WI38 (cell line): ENCODE results near the gene NHEJ1.

ENCODE experiments used
- H3K4me3 ChIP-seq: 2 replicates; pipeline ENCODE4 v1.5.1; 2011; ENCODE audit warnings: low read depth, mild to moderate bottlenecking, control low read depth, low read length
- TF ChIP-seq, protein P1 (sequence below): IDR thresholded peaks from 2 replicates; pipeline ENCODE4 v1.5.1; 2012; ENCODE audit warnings: low read depth, mild to moderate bottlenecking, control low read depth, low read length

Gene NHEJ1

DNA sequence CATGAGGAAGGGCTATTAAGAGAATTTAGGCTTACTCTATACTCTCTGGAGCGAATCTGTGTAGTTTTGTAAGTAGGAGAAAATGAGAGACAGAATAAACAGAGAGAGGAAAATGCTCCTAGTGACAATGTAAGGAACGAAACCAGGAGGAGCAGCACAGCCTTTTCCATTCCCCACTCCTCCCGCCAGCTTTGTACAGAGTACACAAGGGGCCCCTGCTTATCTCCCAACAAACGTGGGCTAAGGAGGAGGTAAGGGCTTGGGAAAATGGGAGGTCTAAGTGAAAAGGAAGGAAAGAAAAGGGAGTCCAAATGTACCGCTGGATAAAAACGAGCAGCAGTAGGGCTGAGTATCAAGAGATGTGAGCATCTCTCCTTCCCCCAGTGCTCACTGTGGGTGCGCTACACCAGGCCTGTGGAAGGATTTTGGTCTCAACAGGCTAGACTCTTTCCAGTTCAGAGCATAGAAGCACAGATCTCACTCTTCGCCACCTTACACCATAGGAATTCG lies 87.8 kb downstream of the NHEJ1 start:
- H3K4me3 ChIP-seq, result no peak overlapping the region
- TF ChIP-seq, protein P1, sequence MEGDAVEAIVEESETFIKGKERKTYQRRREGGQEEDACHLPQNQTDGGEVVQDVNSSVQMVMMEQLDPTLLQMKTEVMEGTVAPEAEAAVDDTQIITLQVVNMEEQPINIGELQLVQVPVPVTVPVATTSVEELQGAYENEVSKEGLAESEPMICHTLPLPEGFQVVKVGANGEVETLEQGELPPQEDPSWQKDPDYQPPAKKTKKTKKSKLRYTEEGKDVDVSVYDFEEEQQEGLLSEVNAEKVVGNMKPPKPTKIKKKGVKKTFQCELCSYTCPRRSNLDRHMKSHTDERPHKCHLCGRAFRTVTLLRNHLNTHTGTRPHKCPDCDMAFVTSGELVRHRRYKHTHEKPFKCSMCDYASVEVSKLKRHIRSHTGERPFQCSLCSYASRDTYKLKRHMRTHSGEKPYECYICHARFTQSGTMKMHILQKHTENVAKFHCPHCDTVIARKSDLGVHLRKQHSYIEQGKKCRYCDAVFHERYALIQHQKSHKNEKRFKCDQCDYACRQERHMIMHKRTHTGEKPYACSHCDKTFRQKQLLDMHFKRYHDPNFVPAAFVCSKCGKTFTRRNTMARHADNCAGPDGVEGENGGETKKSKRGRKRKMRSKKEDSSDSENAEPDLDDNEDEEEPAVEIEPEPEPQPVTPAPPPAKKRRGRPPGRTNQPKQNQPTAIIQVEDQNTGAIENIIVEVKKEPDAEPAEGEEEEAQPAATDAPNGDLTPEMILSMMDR, result no peak

DNA sequence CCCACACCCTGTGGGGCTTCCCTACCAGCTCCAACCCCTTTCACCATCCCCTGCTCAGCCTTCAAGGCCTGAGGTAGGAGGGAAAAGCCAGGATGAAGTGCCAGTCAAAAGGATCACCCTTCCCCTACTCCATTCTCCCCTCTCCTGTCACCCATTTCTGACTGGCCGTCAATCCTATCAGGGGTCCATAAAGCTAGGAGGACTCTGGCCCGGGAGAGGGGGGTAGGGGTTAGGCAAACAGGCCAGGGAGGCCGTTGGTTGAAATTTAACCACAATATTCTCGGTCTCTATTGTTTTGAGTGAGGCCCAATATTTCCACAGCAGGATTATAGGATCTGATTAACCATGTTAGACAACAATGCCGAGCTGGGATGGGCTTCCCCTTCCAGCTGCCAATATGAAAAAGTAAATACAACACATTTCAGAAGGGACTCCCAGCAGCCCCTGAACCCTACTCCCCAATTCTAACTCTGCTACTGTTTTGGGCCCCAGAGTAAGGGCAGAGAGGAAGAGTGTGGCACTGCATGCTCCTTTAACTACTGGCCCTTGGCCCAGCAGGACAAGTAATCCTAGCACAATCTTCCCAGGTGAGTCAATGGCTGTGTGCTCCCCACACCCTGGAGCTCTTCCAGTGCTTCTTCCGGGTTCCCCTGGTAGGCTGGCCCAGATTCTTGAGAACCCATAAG lies 89.3 kb downstream of the NHEJ1 start:
- TF ChIP-seq, protein P1, result no peak
- H3K4me3 ChIP-seq, result no peak overlapping the region

DNA sequence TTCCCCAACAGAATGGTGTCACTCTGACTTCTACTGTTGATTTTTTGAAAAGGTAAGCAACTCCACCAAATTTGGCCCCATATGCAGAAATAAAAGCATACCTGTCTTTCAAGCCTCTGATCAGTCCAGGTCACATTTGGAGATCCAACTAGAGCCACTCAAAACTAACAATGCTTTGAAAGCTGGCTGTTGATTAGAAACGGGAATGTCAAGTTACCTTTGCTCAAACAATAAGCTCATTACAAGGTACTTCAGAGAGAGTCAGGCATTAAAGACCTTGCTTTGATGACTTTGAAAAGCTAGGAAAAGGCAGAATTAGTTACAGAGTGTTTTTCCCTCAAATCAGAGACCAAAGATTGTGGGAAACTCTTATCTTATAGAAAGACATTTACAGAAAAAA lies 95.1 kb downstream of the NHEJ1 start:
- TF ChIP-seq, protein P1, result no peak
- H3K4me3 ChIP-seq, result no peak overlapping the region

DNA sequence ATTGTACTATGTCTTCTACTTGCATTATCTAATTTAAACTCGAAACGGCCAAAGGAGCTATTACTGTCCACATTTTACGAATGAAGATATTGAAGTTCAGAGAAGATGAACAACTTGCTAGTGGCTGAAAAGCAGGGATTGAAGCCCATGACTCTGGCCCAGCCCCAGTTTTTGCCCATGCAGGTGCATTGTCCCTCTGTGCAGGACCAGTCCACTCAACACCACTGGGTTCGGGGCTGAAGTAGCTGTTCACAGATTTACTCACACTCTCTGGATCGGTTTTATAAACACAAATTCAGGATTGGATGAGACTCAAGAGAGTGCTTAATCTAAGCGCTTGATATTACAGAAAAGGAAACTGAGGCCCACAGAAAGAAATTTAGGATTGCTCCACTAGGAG lies 98.5 kb downstream of the NHEJ1 start:
- H3K4me3 ChIP-seq, result no peak overlapping the region
- TF ChIP-seq, protein P1, result no peak

DNA sequence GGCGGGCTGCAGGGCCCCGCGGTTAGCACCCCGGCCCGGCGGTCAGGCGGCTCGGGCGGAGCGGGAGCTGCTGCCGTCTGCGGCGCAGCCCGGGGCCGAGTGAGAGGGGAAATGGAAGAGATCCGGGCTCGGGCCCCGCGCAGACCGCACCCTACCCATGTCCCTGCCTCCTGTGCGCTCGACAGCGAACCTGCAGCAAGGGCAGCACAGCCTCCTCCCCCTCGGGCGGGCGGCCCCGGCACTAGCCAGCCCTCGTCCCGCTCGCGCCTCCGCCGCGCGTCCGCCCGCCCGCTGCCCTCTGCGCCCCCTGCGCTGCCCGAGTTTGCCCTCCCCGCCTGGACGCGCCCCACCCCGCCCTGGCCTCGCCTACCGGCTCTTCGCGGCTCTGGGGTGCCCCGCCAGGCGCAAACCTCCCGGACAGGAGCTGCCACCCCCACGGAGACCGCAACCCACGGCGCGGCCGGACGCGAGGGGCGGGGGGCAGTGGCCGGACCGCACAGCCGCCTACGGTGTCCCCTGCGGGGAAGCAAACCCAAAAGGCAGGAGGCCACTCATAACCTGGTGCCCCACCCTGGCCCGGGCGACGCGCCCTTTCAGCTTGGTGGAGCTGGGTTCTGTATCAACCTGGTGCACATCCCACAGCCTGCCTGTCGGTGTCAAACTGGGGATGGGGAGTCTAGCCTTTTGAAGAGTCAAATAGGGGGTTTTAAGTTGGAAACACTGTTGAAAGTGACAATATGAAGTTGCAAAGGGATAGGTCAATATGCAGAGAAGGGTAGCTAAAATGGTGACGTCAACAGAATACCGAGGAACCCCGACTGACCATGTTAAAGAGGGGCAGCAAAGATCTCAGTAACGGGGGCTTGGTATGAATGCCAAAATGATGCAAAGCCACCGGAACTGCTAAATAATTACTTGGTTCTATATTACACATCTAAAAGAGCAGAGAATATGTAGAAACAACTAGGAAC lies 99.5 kb downstream of the NHEJ1 start, which contains the start of gene IHH:
Gene IHH, minus strand, starts transcription at position 101 of the 971 bp plus-strand sequence. CDS start 454 bp downstream, outside the sequence.
- TF ChIP-seq, protein P1, result no peak
- no peak within 1 kb of the TSS for H3K4me3 ChIP-seq

DNA sequence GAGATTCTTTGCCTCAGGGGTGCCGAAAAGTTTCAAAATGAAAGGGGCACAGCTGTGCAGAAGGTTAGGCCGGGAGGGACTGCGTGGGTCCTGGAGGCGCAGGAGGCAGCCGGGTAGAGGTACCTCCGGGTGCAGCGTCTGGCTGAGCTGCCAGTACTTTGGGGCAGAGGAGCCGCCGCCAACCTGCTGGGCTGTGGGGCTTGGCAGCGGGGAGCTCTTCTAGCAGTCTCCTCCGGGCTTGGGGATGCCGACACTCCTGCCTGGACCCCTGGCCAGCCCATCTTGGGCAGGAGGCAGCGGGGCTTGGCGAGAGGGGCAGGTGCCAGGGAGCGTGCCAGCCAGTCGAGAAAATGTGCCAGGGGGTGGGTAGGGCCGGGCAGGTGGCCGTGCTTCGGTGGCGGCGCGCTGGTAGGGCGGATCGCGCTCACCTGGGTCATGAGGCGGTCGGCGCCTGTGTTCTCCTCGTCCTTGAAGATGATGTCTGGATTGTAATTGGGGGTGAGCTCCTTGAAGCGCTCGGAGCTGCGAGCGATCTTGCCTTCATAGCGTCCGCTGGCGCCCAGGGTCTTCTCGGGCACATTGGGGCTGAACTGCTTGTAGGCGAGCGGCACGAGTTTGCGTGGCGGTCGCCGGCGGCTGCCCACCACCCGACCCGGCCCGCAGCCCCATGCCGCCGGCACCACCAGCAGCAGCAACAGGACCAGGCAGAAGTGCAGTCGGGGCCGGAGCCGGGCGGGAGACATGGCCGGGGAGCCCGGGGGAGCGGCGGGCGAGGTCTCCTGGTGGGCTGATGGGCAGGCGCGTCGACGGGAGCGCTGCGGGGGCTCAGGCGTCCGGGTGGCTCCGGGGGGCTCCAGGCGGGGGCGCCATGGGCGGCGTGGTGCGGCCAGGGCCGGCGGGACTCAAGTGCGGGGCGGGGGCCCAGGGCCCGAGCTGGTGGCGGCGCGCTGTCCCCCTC lies 100.6 kb downstream of the NHEJ1 start:
- H3K4me3 ChIP-seq, result no peak overlapping the region
- TF ChIP-seq, protein P1, result no peak
